Fibroblast of mammary gland (primary cell): ENCODE results near the gene ANKHD1.

ENCODE experiments used
- DNase-seq: peaks from one replicate; pipeline ENCODE4 v3.0.0-alpha.2; 2010; ENCODE audit warnings: low read depth
- H3K4me3 ChIP-seq: 2 replicates; pipeline ENCODE4 v1.5.1; 2011; ENCODE audit warnings: low read depth, mild to moderate bottlenecking, low read length, moderate library complexity; ENCODE audit not compliant: control insufficient read depth
- CTCF ChIP-seq: conservative IDR thresholded peaks from 2 replicates; pipeline ENCODE4 v1.5.1; 2011; ENCODE audit warnings: low read depth, low read length, inconsistent platforms; ENCODE audit not compliant: control insufficient read depth, insufficient read depth

The ANKHD1 gene

GRCh38 chr5:140365282-140365681 lies 36.4 kb upstream of the ANKHD1 start:
- H3K4me3 ChIP-seq: no peak overlapping the region
- DNase-seq: no peak
- no peak for TF ChIP-seq CTCF

GRCh38 chr5:140365941-140366340 lies 35.7 kb upstream of the ANKHD1 start:
- no peak for DNase-seq
- TF ChIP-seq CTCF: no peak
- no peak overlapping the region for H3K4me3 ChIP-seq

- no peak overlapping the region for H3K4me3 ChIP-seq
- no peak for TF ChIP-seq CTCF
- no peak for DNase-seq
These were observed 34.9 kb upstream of the ANKHD1 start for GRCh38 chr5:140366589-140367255.

- no peak for DNase-seq
- TF ChIP-seq CTCF: no peak
- no peak overlapping the region for H3K4me3 ChIP-seq
These were observed 34.2 kb upstream of the ANKHD1 start for GRCh38 chr5:140367256-140368013.

- TF ChIP-seq CTCF: no peak
- DNase-seq: no peak
- no peak overlapping the region for H3K4me3 ChIP-seq
These were observed 30.1 kb upstream of the ANKHD1 start for GRCh38 chr5:140371356-140372151.

- peak; percentile 80 for DNase-seq
- H3K4me3 ChIP-seq: no peak overlapping the region
- TF ChIP-seq CTCF: peak; percentile 86
These were observed 28.6 kb upstream of the ANKHD1 start for GRCh38 chr5:140372971-140373487.
